GM21737 (cell line): ENCODE measurements around the gene CFAP20.
"Not testable (repeated sequence)": the region's sequence is repeated elsewhere in the genome, so short reads cannot be mapped to it uniquely, and the experiment has no call there.

Source experiments
- ATAC-seq: cut with Tn5 transposase; IDR thresholded peaks from one replicate; pipeline ENCODE4 v1.9.1; 2021; ENCODE audit warnings: mild to moderate bottlenecking, moderate library complexity; ENCODE audit not compliant: unreplicated experiment

Gene CFAP20

GRCh38 chr16:58099097-58099955 is 29.9 kb downstream of the CFAP20 start:
- ATAC-seq = no peak

- no peak for ATAC-seq
Measured at GRCh38 chr16:58098207-58099096, 30.7 kb downstream of the CFAP20 start.

- no peak for ATAC-seq
Measured at GRCh38 chr16:58096249-58096648, 32.9 kb downstream of the CFAP20 start.

- ATAC-seq = not testable (repeated sequence)
Measured at GRCh38 chr16:58095575-58095960, 33.6 kb downstream of the CFAP20 start.

- ATAC-seq = no peak
Measured at GRCh38 chr16:58094791-58095574, 34.2 kb downstream of the CFAP20 start.

GRCh38 chr16:58094026-58094425 is 35.2 kb downstream of the CFAP20 start:
- no peak for ATAC-seq

GRCh38 chr16:58090396-58090795 is 38.8 kb downstream of the CFAP20 start:
- not testable (repeated sequence) for ATAC-seq

GRCh38 chr16:58088091-58088490 is 41.1 kb downstream of the CFAP20 start:
- no peak for ATAC-seq

GRCh38 chr16:58087209-58087913 is 41.8 kb downstream of the CFAP20 start:
- ATAC-seq = no peak

GRCh38 chr16:58086381-58087208 is 42.6 kb downstream of the CFAP20 start:
- no peak for ATAC-seq

GRCh38 chr16:58085584-58086251 is 43.5 kb downstream of the CFAP20 start:
- no peak for ATAC-seq

GRCh38 chr16:58085171-58085570 is 44.0 kb downstream of the CFAP20 start:
- ATAC-seq = no peak

GRCh38 chr16:58084635-58085034 is 44.5 kb downstream of the CFAP20 start:
- ATAC-seq = no peak

- no peak for ATAC-seq
Measured at GRCh38 chr16:58082381-58082780, 46.8 kb downstream of the CFAP20 start.

GRCh38 chr16:58080657-58081056 is 48.5 kb downstream of the CFAP20 start:
- ATAC-seq = not testable (repeated sequence)

GRCh38 chr16:58077796-58078195 is 51.4 kb downstream of the CFAP20 start:
- no peak for ATAC-seq

- no peak for ATAC-seq
Measured at GRCh38 chr16:58076514-58076913, 52.7 kb downstream of the CFAP20 start.

- no peak for ATAC-seq
Measured at GRCh38 chr16:58074657-58075056, 54.5 kb downstream of the CFAP20 start.

- not testable (repeated sequence) for ATAC-seq
Measured at GRCh38 chr16:58073086-58073485, 56.1 kb downstream of the CFAP20 start.
